Measurements from ENCODE around the gene FGF18.
"Not testable (repeated sequence)": the region's sequence is repeated elsewhere in the genome, so short reads cannot be mapped to it uniquely, and the experiment has no call there.

FGF18 gene, protein sequence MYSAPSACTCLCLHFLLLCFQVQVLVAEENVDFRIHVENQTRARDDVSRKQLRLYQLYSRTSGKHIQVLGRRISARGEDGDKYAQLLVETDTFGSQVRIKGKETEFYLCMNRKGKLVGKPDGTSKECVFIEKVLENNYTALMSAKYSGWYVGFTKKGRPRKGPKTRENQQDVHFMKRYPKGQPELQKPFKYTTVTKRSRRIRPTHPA

DNA sequence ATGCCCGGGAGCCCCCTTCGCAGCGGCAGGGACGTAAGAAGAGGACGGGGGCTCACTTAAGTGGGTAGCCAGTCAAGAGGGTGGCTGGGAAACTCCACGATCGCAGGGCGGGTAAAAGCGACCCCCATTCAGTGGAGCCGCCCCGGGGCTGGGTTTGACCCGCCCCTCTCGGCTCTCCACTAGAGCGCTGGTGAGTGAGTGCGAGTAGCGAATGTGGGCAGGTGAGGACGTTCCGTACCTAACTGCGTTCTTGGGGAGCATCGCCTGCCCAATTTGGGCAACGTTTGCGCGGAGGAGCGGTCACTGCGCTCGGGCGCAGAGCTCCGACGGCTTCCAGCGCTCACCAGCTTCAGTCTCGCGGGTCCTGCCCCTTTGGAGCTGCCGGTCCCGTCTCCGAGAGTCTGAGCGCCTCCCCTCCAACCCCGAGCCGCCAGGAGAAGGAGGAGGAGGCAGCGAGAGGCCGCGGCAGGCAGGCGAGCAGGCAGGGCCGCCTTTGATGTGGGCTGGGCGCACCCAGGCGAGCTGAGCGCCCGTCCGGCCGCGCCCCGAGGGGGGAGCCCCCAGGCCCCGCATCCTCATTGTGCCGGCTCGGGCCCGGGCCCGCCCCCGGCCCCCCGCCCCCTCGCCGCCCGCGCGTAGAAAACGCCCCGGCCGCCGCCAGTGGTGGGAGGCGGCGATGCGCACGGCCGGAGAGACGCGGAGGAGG lies at the start of gene FGF18:
FGF18 (plus strand) TSS at position 666 of the 706 bp plus-strand sequence. CDS start 553 bp downstream, outside the sequence.
- in situ Hi-C loops (cut with MboI; ENCODE audit: low sequenced_read_pairs, unreplicated experiment): loop anchor here (25.0 kb wide), 1 partner anchor 618 kb away; no protein-coding TSS in a partner anchor
- TF ChIP-seq, protein P1, sequence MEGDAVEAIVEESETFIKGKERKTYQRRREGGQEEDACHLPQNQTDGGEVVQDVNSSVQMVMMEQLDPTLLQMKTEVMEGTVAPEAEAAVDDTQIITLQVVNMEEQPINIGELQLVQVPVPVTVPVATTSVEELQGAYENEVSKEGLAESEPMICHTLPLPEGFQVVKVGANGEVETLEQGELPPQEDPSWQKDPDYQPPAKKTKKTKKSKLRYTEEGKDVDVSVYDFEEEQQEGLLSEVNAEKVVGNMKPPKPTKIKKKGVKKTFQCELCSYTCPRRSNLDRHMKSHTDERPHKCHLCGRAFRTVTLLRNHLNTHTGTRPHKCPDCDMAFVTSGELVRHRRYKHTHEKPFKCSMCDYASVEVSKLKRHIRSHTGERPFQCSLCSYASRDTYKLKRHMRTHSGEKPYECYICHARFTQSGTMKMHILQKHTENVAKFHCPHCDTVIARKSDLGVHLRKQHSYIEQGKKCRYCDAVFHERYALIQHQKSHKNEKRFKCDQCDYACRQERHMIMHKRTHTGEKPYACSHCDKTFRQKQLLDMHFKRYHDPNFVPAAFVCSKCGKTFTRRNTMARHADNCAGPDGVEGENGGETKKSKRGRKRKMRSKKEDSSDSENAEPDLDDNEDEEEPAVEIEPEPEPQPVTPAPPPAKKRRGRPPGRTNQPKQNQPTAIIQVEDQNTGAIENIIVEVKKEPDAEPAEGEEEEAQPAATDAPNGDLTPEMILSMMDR (IDR thresholded peaks at IDR 0.05; ENCODE audit: borderline replicate concordance, control extremely low read depth, extremely low read depth, insufficient read depth, missing control alignments): no peak
- peak; percentile 78 for DNase-seq (ENCODE audit: low spot score)

DNA sequence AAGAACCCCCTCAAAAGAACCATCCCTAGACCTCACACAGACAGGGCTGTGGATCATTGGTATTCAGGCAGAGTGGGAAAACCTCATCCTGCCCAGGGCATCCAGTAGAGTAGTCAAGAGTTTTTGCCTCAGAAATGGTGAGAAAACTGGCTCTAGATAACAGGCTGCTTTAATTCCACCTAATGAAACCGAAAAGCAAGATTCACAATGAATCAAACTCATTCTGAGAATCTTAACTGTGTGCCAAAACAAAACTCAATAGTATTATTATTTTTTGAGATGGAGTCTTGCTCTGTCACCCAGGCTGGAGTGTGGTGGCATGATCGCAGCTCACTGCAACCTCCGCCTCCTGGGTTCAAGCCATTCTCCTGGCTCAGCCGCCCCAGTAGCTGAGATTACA lies 49.5 kb upstream of the FGF18 start:
- TF ChIP-seq, protein P1 (IDR thresholded peaks at IDR 0.05; ENCODE audit: borderline replicate concordance, control extremely low read depth, extremely low read depth, insufficient read depth, missing control alignments): no peak
- in situ Hi-C loops (cut with MboI; ENCODE audit: low sequenced_read_pairs, unreplicated experiment): no loop called here
- no peak for DNase-seq (ENCODE audit: low spot score)

DNA sequence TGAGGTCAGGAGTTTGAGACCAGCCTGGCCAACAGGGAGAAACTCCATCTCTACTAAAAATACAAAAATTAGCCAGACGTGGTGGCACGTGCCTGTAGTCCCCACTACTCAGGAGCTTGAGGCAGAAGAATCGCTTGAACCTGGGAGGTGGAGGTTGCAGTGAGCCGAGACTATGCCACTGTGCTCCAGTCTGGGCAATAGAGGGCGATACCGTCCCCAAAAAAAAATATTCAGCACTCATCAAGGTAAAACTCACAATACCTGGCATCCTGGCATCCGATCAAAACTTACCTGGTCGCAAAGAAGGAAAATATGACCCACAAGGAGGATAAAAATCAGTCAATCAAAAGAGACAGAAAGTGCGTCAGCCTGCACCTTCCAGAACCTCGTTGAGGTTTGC lies 48.6 kb upstream of the FGF18 start:
- in situ Hi-C loops (cut with MboI; ENCODE audit: low sequenced_read_pairs, unreplicated experiment); DNase-seq (ENCODE audit: low spot score): not testable (repeated sequence)

DNA sequence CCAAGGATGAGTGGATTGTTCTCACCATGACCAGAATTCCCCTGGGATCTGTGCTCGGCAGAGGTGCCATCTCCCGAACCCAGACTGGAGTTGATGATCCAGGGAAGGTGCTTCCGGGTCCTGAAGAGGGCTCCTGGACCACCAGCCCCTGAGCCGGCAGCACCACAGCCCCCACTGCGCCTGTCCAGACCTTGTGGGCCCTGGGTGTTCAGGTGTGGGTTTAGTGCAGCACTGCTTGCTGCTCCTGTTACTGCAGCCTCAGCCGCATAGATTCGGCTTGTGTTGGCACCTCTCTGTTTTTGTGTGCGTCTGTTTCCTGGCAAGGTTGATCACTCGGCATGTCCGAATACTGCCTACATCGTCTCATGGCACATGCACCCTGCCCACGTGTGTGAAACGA lies 48.1 kb upstream of the FGF18 start:
- in situ Hi-C loops (cut with MboI; ENCODE audit: low sequenced_read_pairs, unreplicated experiment): no loop called here
- DNase-seq (ENCODE audit: low spot score): no peak
- TF ChIP-seq, protein P1 (IDR thresholded peaks at IDR 0.05; ENCODE audit: borderline replicate concordance, control extremely low read depth, extremely low read depth, insufficient read depth, missing control alignments): no peak

DNA sequence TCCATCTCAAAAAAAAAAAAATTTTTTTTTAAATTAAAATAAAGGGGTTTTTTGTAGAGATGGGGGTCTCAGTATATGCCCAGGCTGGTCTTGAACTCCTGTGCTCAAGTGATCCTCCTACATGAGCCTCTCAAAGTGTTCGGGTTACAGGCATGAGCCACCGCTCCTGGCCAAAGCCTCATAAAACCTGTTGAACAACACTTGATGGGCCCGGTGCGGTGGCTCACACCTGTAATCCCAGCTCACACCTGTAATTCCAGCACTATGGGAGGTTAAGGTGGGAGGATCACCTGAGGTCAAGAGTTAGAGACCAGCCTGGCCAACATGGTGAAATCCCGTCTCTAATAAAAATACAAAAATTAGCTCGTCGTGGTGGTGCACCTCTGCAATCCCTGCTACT lies 39.5 kb upstream of the FGF18 start:
- no peak for DNase-seq (ENCODE audit: low spot score)
- in situ Hi-C loops (cut with MboI; ENCODE audit: low sequenced_read_pairs, unreplicated experiment): no loop called here
- TF ChIP-seq, protein P1 (IDR thresholded peaks at IDR 0.05; ENCODE audit: borderline replicate concordance, control extremely low read depth, extremely low read depth, insufficient read depth, missing control alignments): no peak

DNA sequence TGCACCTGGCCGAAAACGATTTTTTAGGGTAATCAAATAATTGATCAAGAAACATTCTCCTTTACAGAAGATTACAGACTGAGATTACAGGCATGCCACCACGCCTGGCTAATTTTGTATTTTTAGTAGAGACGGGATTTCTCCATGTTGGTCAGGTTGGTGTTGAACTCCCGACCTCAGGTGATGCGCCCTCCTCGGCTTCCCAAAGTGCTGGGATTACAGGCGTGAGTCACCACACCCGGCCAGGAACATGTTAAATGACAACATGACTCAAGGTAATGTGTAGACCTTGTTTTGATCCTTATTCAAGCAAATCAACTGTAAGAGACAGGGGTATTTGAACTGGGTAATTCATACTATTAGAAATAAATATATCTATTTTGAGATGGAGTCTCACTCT lies 35.0 kb upstream of the FGF18 start:
- not testable (repeated sequence) for DNase-seq (ENCODE audit: low spot score)

DNA sequence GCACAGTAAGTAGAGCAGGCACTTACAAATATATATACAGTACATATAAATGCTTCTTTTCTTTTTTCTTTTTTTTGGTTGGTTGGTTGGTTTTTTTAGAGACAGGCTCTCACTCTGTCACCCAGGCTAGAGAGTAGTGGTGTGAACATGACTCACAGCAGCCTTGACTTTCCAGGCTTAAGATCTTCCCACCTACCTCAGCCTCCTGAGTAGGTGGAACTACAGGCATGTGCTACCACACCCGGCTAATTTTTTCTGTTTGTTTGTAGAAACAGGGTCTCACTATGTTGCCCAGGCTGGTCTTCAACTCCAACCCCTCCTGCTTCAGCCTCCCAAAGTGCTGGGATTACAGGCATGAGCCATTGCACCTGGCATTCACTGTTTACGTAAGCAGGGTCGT lies 34.4 kb upstream of the FGF18 start:
- in situ Hi-C loops (cut with MboI; ENCODE audit: low sequenced_read_pairs, unreplicated experiment); DNase-seq (ENCODE audit: low spot score): not testable (repeated sequence)

More for the DNA sequence above, 35.0 kb upstream of the FGF18 start:
- in situ Hi-C loops (cut with MboI; ENCODE audit: low sequenced_read_pairs, unreplicated experiment): not testable (repeated sequence)

DNA sequence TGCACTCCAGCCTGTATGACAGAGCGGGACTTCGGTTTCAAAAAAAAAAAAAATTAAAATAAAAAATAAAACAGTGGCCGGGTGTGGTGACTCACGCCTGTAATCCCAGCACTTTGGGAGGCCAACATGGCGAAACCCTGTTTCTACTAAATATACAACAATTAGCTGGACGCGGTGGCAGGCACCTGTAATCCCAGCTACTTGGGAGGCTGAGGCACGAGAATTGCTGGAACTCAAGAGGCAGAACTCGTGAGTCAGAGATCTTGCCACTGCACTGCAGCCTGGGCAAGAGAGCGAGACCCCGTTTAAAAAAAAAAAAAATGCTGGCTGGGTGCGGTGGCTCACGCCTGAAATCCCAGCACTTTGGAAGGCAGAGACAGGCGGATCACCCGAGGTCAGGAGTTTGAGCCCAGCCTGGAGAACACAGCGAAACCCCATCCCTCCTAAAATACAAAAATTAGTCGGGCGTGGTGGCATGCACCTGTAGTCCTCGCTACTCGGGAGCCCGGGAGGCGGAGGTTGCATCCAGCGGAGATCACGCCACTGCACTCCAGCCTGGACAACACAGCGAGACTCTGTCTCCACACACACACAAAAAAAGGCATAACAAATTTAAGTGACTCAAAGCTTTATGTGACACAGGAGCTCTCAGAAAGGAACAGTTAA lies 33.3 kb upstream of the FGF18 start:
- no peak for DNase-seq (ENCODE audit: low spot score)
- in situ Hi-C loops (cut with MboI; ENCODE audit: low sequenced_read_pairs, unreplicated experiment): no loop called here
- TF ChIP-seq, protein P1 (IDR thresholded peaks at IDR 0.05; ENCODE audit: borderline replicate concordance, control extremely low read depth, extremely low read depth, insufficient read depth, missing control alignments): no peak
